Fibroblast of skin of scalp (primary cell): ENCODE data around the gene SLC34A3.

Experiments used
- DNase-seq: peaks from one replicate; pipeline ENCODE4 v3.0.0-alpha.2; 2013

SLC34A3 gene

DNA sequence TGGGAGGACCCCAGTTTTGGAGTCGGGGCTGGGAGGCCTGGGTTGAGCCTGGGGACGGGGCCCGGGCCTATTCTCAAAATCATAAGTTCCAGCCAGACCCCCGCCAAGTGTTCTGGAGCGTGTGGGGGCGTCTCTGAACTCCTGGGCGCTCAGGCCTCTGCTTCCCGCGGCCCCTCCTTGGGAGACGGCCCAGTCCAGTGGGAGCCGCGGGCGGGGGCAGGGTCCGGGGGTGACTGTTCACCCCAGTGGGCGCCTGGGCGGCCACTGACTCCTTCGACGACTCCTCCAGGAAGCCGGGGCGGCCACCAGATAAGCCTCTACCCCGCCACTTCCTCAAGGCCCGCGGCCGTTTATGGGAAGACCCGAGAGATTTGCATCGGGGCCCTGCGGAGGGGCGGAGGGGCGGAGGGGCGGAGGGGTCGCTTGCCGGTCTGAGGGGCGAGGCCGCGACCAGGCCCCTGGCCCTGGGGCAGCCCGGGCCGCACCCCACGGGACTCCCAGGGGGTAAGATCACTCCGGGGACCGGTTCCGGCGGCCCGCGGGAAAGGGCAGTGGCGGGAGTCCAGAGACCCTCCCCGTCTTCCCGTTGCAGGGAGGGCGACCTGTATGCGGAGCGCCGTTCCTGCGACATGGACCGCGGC, 47.5 kb downstream of the SLC34A3 start:
- DNase-seq = no peak

DNA sequence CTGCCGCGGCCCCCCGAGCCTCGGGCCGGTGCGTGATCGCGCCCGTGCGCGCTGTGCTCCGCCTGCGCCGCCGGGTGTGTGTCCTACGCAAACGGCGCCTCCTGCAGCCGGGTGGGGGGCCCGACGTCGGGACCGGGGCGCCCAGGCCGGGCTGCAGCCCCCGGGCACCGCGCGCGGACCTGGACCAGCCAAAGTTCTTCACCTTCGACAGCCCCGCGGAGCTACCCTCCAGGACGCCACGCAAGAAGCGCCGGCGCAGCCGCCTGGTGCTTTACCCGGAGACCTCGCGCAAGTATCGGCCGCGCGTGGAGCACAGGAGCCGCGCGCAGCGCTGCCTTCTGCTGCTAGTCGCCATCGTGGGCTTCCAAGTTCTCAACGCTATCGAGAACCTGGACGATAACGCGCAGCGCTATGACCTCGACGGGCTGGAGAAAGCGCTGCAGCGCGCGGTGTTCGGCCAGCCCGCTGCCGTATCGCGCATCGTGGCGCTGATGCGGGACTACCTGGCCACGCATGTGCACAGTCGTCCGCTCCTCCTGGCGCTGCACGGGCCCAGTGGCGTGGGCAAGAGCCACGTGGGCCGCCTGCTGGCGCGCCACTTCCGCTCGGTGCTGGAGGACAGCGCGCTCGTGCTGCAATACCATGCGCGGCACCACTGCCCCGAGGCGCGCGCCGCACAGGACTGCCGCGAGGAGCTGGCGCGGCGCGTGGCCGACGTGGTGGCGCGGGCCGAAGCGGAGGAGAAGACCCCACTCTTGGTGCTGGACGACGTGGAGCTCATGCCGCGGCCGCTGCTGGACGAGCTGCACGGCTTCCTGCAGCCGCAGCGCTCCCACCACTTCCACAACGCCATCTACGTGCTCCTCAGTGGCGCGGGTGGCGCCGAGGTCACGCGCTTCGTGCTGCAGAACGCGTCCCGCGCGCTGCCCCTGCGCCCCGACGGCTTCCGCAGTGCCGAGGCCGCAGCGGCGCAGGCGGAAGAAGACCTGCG, 48.3 kb downstream of the SLC34A3 start:
- DNase-seq = no peak

DNA sequence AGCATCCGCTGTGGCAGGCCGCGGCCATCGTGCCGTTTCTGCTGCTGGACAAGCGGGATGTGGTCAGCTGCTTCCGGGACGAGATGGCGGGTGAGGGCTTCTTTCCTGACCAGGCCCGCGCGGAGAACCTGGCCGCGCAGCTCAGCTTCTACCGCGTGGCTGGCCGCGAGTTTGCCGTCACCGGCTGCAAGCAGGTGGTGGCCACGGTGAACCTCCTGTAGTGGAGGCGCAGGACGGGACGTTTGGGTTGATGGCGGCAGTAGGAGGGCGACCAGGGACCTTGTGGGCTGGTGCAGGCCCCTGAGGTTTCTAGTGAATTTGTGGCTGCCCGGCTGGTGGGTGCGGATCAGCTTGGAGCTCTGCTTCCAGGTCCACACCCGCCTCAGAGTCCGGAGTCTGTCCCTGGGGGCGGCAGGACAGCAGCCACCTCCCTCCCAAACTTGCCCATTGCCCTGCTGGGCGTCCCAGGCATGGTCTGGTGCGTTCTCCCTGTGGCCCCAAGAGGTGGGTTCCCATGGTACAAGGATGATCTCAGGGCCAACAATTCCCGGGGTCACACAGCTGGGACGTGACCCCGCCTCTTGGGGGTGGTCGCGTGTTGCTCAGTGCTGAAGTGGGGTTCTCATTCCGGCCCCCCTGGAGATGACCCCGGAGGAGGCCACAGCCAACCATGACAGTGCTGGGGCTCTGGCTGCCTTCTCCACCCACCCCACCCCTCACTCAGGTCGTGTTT, 49.2 kb downstream of the SLC34A3 start:
- no peak for DNase-seq

DNA sequence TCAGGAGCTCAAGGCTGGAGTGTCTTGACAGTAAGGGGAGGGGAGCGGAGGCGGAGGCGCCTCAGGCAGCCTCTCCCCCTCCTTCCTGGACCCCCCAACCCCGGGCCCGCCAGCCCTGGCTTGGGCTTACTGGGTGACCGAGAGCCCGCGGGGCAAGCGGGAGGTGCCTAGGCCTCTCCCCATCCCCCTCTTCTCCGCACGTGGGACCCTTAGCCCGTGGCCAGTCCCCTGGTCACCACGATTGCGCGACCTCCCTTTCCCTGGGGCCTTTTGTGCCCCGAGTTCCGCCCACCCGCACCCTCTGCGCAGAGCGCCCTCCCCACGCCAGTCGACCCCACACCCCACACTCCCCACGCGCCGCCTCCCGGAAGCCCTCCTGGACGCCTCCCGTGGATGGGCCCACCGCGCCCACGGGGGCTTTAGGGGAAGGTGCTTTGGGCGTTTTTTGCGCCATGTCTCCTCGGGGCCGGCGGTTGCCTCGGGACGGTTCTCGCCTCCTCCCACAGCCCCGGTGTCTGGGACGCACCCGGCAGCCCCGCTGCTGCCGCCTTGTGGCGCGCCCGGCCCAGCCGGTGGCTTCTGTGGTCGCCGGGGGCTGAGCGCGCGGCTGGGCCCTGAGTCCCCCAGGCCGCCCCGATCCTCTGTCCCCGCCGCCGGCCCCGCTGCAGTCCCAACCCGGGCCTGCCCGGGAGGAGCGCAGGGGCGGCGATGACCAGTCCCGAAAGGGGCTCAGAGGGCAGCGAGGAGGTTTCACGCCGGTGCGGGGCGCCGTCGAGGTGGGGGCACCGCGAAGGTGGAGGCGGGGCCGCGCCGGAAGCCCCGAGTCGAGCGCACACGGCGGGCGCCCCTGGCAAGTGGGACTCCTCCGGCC, 50.0 kb downstream of the SLC34A3 start:
- no peak for DNase-seq

DNA sequence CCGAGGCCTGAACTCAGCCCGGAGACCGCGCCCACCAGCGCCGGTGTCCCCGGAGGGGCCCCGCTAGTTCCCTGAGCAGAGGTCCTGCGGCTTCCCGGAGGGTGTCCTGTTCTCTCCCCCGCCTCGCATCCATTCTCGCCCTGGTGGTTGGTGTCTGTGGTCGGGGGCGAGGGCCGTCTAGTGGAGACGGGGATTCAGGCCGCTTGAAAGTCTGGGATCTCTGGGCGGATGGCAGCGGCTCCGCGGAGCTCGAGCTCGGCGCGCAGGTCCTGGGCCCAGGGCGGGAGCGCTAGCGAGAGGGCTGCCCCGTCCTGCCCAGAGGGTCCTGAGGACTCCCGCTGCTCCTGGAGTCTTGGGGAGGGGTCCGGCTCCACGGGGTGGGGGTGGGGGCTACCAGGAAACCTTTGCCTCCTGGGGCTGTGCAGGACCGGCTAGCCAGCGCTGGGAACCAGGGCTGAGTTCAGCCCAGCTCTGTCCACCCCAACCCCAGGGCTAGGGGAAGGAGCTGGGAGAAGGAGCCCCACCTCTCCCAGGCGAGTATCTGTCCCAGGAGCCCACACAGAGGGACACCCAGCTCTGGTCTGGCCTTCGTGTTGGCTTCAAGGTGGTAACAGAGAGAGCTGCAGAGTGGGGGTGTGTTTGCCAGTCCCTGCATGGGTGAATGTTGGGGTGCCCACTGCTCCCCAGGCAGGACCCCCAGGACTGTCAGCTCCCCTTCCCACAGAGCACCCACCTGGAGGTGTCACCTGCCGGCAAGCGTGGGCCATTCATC, 50.8 kb downstream of the SLC34A3 start:
- DNase-seq = no peak
